RWPE2 (cell line): ENCODE data around the gene ITIH4.

Experiments
- ATAC-seq: fragments of 200-7000 bp; cut with Tn5 transposase; 3 replicates; pipeline ENCODE4 v1.9.1; 2021; ENCODE audit warnings: low read depth
- DNase-seq: peaks from one replicate; pipeline ENCODE4 v3.0.0-alpha.2; 2020; ENCODE audit warnings: low spot score
- H3K27ac ChIP-seq: fragments of 450-650 bp; 2 replicates; pipeline ENCODE4 v1.5.1; 2017; ENCODE audit warnings: mild to moderate bottlenecking; ENCODE audit not compliant: poor library complexity, severe bottlenecking
- H3K27me3 ChIP-seq: fragments of 250-450 bp; sonication (Bioruptor Pico); 2 replicates; pipeline ENCODE4 v1.5.1; 2021; ENCODE audit warnings: mild to moderate bottlenecking, moderate library complexity; ENCODE audit not compliant: insufficient read depth, poor library complexity, severe bottlenecking
- H3K36me3 ChIP-seq: fragments of 250-450 bp; sonication (Bioruptor Pico); 2 replicates; pipeline ENCODE4 v1.5.1; 2020; ENCODE audit warnings: low read depth, mild to moderate bottlenecking, moderate library complexity
- H3K4me1 ChIP-seq: fragments of 250-450 bp; sonication (Bioruptor Pico); 2 replicates; pipeline ENCODE4 v1.5.1; 2021; ENCODE audit warnings: mild to moderate bottlenecking, moderate library complexity; ENCODE audit not compliant: insufficient read depth, poor library complexity, severe bottlenecking
- H3K4me3 ChIP-seq: fragments of 250-450 bp; sonication (Bioruptor Pico); 2 replicates; pipeline ENCODE4 v1.5.1; 2021; ENCODE audit warnings: mild to moderate bottlenecking, moderate library complexity; ENCODE audit not compliant: severe bottlenecking
- H3K9me3 ChIP-seq: fragments of 250-450 bp; sonication (Bioruptor Pico); 2 replicates; pipeline ENCODE4 v1.5.1; 2021; ENCODE audit warnings: mild to moderate bottlenecking, moderate library complexity; ENCODE audit not compliant: severe bottlenecking
- TF ChIP-seq, protein P1 (sequence below): fragments of 450-650 bp; IDR thresholded peaks from one replicate; pipeline ENCODE4 v1.5.1; 2017; ENCODE audit warnings: mild to moderate bottlenecking, moderate library complexity; ENCODE audit not compliant: poor library complexity, severe bottlenecking

ITIH4 gene

DNA sequence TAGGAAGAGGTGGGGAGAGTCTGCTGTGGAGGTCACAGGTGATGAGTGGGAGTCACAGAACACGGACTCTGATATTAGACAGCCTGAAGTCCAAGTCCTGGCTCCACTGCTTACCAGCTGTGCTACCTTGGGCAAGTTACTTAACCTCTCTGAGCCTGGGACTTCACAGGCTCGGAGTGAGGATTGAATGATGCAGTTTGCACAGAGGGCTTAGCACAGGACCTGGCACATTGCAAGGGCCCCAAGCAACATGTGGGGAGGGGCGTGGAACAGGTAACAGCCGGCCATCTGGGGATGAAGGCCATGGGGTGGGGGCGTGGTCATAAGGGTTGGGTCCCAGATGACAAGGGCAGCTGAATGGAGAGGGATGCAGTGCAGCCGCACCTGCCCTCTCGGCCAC lies 40.1 kb downstream of the ITIH4 start:
- H3K9me3 ChIP-seq = no peaks in the 10 kb centered on the region
- ATAC-seq (no peak), DNase-seq (no peak)
- TF ChIP-seq, protein P1, sequence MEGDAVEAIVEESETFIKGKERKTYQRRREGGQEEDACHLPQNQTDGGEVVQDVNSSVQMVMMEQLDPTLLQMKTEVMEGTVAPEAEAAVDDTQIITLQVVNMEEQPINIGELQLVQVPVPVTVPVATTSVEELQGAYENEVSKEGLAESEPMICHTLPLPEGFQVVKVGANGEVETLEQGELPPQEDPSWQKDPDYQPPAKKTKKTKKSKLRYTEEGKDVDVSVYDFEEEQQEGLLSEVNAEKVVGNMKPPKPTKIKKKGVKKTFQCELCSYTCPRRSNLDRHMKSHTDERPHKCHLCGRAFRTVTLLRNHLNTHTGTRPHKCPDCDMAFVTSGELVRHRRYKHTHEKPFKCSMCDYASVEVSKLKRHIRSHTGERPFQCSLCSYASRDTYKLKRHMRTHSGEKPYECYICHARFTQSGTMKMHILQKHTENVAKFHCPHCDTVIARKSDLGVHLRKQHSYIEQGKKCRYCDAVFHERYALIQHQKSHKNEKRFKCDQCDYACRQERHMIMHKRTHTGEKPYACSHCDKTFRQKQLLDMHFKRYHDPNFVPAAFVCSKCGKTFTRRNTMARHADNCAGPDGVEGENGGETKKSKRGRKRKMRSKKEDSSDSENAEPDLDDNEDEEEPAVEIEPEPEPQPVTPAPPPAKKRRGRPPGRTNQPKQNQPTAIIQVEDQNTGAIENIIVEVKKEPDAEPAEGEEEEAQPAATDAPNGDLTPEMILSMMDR = no peak
- H3K4me1 ChIP-seq = no peaks in the 10 kb centered on the region
- H3K4me3 ChIP-seq = no peak overlapping the region
- no peaks in the 10 kb centered on the region for H3K27me3 ChIP-seq
- H3K36me3 ChIP-seq = no peaks in the 10 kb centered on the region
- no peak overlapping the region for H3K27ac ChIP-seq

GRCh38 chr3:52789746-52790040 lies 40.8 kb downstream of the ITIH4 start:
- DNase-seq (no peak), ATAC-seq (no peak)
- TF ChIP-seq, protein P1 = no peak
- Histone ChIP-seq H3K27me3 (no peaks in the 10 kb centered on the region), H3K36me3 (no peaks in the 10 kb centered on the region), H3K27ac (no peak overlapping the region), H3K4me3 (no peak overlapping the region), H3K4me1 (no peaks in the 10 kb centered on the region), H3K9me3 (no peaks in the 10 kb centered on the region)

DNA sequence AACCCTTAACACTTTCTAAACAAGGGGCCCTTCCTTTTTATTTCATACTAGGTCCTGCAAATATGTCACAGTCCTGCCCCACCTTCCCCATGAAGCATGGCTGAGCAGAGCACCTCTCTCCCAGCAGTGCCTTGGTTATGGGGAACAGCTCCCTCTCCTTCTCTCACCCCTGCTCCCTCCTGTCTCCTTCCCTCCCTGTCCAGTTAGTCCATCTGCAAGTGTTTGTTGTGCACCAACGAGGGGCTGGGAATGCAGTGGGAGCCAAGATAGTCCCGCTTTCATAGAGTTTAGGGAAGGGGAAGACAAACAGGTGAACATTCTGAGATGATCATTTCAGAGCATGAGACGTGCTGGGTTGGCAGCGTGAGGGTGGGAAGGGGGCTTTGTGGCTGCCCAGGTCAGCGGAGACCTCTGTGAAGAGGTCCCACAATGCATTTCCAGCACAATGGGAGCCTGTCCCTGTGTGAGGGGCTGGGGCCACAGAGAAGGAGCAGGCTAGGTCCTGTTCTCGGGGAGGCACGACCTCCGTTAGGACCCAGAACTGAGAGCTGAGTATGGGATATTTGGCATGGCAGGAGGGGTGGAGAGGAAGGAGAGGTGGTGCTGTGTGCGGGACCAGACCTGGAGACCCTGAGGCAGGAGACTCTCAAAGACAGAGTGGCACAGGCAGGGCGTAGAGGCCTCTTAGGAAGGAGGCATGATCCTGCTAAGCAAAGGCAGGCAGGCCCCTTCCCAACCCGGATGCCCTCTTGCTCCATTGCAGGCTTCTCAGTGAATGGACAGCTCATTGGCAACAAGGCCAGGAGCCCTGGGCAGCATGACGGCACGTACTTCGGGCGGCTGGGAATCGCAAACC lies 41.4 kb downstream of the ITIH4 start:
- H3K36me3 ChIP-seq = no peaks in the 10 kb centered on the region
- H3K27ac ChIP-seq = no peak overlapping the region
- DNase-seq = no peak
- H3K9me3 ChIP-seq = no peaks in the 10 kb centered on the region
- no peaks in the 10 kb centered on the region for H3K4me1 ChIP-seq
- TF ChIP-seq, protein P1 = no peak
- no peaks in the 10 kb centered on the region for H3K27me3 ChIP-seq
- H3K4me3 ChIP-seq = no peak overlapping the region
- no peak for ATAC-seq

DNA sequence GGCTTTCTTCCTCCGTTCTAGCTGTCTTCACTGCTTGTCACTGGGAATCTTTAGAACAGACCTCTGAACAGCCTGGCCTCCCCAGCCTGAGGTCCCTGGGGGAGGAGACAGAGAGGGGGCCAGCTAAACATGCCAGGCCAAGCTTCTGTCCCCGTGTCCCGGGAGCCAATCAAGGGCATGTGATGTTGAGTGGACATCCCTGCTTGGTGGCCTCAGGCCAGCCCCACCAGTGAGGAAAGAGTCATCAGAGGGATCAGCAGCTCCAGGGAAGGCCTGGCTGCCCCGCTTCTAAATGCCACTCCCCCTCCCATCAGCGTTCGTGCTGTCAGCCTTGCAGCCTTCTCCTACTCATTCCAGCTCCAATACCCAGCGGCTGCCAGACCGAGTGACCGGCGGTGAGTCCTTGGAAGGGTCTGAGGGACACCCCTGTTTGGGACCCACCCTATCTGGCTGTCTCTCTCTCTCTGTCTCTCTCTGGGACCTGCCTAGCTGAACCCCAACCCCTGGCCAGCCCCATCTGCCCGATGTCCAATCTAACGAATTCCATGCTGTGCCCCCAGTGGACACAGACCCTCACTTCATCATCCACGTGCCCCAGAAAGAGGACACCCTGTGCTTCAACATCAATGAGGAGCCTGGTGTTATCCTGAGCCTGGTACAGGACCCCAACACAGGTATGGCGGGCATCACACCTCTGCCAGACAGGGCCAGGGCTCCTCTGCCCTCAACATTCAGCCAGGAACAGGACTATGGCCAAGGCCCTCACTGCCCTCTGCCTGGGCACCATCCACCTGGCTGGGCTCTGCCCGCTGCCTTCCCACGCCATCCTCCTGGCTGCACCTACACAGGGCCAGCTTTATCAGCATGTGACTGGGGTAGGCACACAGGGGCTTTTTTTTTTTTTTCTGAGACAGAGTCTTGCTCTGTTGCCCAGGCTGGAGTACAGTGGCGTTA lies 42.5 kb downstream of the ITIH4 start:
- H3K27me3 ChIP-seq = no peaks in the 10 kb centered on the region
- TF ChIP-seq, protein P1 = no peak
- H3K4me1 ChIP-seq = no peaks in the 10 kb centered on the region
- no peak for ATAC-seq
- H3K9me3 ChIP-seq = no peaks in the 10 kb centered on the region
- DNase-seq = peak; percentile 47
- H3K27ac ChIP-seq = no peak overlapping the region
- no peaks in the 10 kb centered on the region for H3K36me3 ChIP-seq
- H3K4me3 ChIP-seq = no peak overlapping the region

DNA sequence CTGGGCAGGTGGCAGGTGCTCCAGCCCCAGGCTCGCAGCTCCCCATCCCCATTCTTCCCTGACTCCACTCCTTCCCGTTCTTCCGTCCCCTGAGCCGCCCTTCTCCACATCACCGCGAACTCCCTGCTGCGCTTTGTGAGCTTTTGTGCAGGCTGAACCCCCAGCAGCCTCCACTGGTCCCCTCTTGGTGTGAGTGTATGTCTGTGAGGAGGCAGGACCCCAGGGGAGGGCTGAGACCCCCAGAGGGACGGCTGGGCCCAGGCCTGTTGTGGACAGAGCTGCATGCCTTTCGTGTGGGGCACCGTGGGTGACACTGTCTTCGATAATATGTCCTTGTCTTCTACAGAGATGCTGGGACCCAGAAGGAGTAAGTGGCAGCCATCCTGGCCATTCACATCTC lies 43.2 kb downstream of the ITIH4 start:
- no peak for ATAC-seq
- TF ChIP-seq, protein P1 = no peak
- Histone ChIP-seq H3K9me3 (no peaks in the 10 kb centered on the region), H3K27me3 (no peaks in the 10 kb centered on the region), H3K4me1 (no peaks in the 10 kb centered on the region), H3K4me3 (no peak overlapping the region), H3K27ac (no peak overlapping the region), H3K36me3 (no peaks in the 10 kb centered on the region)
- no peak for DNase-seq
